Measurements from ENCODE around the gene PHB1. TPM values are rescaled to one million over a fixed set of nuclear protein-coding genes. Genes with fewer than 3 reads are reported as not detected.

Gene PHB1
- total RNA-seq, 1 experiment from 2014 or later, result 367 TPM

DNA sequence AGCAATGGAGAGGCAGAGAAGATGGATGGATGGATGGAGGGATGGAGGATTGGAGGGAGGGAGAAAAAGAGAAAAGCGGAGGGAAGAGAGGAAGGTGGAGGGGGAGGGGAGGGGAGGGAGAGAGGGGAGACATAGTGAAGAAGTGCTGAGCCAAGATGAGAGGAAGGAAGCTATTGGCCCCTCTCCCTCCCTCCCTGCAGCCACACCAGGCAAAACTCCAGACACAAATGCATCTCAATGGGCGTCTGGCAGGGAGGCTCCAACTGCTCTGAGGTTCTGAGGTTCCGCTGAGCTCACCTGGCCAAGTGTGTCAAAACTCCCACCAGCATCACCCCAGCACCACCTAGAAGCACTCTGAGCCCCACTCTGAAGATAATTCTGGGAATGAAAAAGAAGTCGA lies 26.9 kb upstream of the PHB1 start:
- ChIA-PET POLR2A (no interaction called here), CTCF (interaction anchor here (1.2 kb wide), 1 partner anchor 115 kb away, joined by 4 read pairs; no protein-coding TSS in a partner anchor)
- Histone ChIP-seq H3K4me3 (ENCODE audit: low read depth in 2 of 2, low read length in 2 of 2) (no peak overlapping the region), H3K36me3 (ENCODE audit: control insufficient read depth, insufficient read depth, low read length) (no peaks in the 10 kb centered on the region), H3K9me3 (ENCODE audit: control insufficient read depth, insufficient read depth, low read depth, low read length) (no peaks in the 10 kb centered on the region), H3K27me3 (ENCODE audit: control insufficient read depth, insufficient read depth, low read length) (peaks cover 14% of the 10 kb centered on the region), H3K4me1 (ENCODE audit: control insufficient read depth, insufficient read depth, low read length) (no peaks in the 10 kb centered on the region), H3K27ac (ENCODE audit: low read length) (no peak overlapping the region)
- TF ChIP-seq POLR2AphosphoS5 (IDR thresholded peaks at IDR 0.05; ENCODE audit: low read depth, low read length) (no peak), SIN3A (IDR thresholded peaks at IDR 0.05; ENCODE audit: borderline replicate concordance, insufficient read depth, low read depth, low read length) (no peak), TCF7L2 (IDR thresholded peaks at IDR 0.05; ENCODE audit: low read depth, low read length) (no peak)
- TF ChIP-seq, protein P1, sequence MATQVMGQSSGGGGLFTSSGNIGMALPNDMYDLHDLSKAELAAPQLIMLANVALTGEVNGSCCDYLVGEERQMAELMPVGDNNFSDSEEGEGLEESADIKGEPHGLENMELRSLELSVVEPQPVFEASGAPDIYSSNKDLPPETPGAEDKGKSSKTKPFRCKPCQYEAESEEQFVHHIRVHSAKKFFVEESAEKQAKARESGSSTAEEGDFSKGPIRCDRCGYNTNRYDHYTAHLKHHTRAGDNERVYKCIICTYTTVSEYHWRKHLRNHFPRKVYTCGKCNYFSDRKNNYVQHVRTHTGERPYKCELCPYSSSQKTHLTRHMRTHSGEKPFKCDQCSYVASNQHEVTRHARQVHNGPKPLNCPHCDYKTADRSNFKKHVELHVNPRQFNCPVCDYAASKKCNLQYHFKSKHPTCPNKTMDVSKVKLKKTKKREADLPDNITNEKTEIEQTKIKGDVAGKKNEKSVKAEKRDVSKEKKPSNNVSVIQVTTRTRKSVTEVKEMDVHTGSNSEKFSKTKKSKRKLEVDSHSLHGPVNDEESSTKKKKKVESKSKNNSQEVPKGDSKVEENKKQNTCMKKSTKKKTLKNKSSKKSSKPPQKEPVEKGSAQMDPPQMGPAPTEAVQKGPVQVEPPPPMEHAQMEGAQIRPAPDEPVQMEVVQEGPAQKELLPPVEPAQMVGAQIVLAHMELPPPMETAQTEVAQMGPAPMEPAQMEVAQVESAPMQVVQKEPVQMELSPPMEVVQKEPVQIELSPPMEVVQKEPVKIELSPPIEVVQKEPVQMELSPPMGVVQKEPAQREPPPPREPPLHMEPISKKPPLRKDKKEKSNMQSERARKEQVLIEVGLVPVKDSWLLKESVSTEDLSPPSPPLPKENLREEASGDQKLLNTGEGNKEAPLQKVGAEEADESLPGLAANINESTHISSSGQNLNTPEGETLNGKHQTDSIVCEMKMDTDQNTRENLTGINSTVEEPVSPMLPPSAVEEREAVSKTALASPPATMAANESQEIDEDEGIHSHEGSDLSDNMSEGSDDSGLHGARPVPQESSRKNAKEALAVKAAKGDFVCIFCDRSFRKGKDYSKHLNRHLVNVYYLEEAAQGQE (IDR thresholded peaks at IDR 0.05; ENCODE audit: insufficient read depth in 1 of 2, low read depth in 2 of 2, low read length in 1 of 2), result no peak
- TF ChIP-seq, protein P2, sequence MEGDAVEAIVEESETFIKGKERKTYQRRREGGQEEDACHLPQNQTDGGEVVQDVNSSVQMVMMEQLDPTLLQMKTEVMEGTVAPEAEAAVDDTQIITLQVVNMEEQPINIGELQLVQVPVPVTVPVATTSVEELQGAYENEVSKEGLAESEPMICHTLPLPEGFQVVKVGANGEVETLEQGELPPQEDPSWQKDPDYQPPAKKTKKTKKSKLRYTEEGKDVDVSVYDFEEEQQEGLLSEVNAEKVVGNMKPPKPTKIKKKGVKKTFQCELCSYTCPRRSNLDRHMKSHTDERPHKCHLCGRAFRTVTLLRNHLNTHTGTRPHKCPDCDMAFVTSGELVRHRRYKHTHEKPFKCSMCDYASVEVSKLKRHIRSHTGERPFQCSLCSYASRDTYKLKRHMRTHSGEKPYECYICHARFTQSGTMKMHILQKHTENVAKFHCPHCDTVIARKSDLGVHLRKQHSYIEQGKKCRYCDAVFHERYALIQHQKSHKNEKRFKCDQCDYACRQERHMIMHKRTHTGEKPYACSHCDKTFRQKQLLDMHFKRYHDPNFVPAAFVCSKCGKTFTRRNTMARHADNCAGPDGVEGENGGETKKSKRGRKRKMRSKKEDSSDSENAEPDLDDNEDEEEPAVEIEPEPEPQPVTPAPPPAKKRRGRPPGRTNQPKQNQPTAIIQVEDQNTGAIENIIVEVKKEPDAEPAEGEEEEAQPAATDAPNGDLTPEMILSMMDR (IDR thresholded peaks at IDR 0.05), result no peak
- intact Hi-C loops (cut with micrococcal nuclease; ENCODE audit: unreplicated experiment), result no loop called here
- no peak for ATAC-seq
- DNase-seq (ENCODE audit: low read depth, low spot score), result no peak
- in situ Hi-C loops (cut with HindIII; ENCODE audit: low pct_unique_long_range_greater_than_20kb, low sequenced_read_pairs), result no loop called here
- BruUV-seq (replicated peaks), result no TSS peak

DNA sequence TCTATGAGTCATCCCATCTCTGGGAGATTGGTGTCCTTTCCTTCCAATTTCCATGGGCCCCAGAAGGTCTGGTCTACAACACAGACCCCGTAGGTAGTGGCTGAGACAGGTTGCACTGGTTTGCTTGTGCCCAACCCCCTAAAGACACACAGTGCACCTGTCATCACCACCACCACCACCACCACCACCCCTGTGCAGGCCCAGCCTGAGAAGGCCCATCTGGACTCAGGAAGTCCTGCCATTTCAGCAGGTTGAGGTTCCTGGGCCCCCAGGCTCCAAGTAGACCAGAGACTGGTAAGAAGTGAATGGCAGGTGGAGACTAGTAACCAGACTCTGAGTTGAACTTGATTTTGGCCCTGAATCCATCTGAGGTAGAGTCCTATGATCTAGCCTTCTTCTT lies 25.9 kb upstream of the PHB1 start:
- DNase-seq (ENCODE audit: low read depth, low spot score) (no peak), ATAC-seq (no peak)
- no peak for TF ChIP-seq SIN3A (IDR thresholded peaks at IDR 0.05; ENCODE audit: borderline replicate concordance, insufficient read depth, low read depth, low read length)
- no peak for TF ChIP-seq POLR2AphosphoS5 (IDR thresholded peaks at IDR 0.05; ENCODE audit: low read depth, low read length)
- TF ChIP-seq, protein P2 (IDR thresholded peaks at IDR 0.05), result no peak
- TF ChIP-seq, protein P1 (IDR thresholded peaks at IDR 0.05; ENCODE audit: insufficient read depth in 1 of 2, low read depth in 2 of 2, low read length in 1 of 2), result no peak
- TF ChIP-seq TCF7L2 (IDR thresholded peaks at IDR 0.05; ENCODE audit: low read depth, low read length), result no peak
- BruUV-seq (replicated peaks), result no TSS peak
- CTCF ChIA-PET, result interaction anchor here (0.6 kb wide), 1 partner anchor 247 kb away, joined by 8 read pairs; no protein-coding TSS in a partner anchor
- Histone ChIP-seq H3K4me1 (ENCODE audit: control insufficient read depth, insufficient read depth, low read length) (no peaks in the 10 kb centered on the region), H3K27me3 (ENCODE audit: control insufficient read depth, insufficient read depth, low read length) (peaks cover 11% of the 10 kb centered on the region), H3K36me3 (ENCODE audit: control insufficient read depth, insufficient read depth, low read length) (no peaks in the 10 kb centered on the region), H3K27ac (ENCODE audit: low read length) (no peak overlapping the region), H3K4me3 (ENCODE audit: low read depth in 2 of 2, low read length in 2 of 2) (no peak overlapping the region), H3K9me3 (ENCODE audit: control insufficient read depth, insufficient read depth, low read depth, low read length) (no peaks in the 10 kb centered on the region)
- POLR2A ChIA-PET, result no interaction called here
- in situ Hi-C loops (cut with HindIII; ENCODE audit: low pct_unique_long_range_greater_than_20kb, low sequenced_read_pairs) (no loop called here), intact Hi-C loops (cut with micrococcal nuclease; ENCODE audit: unreplicated experiment) (no loop called here)
